ENCODE results near the gene CCDC13. TPM values are rescaled to one million over a fixed set of nuclear protein-coding genes. Genes with fewer than 3 reads are reported as not detected.
A peak's percentile ranks its signal among the peaks of the same experiment; 100 is the strongest.

CCDC13 gene
- total RNA-seq, 2 experiments from 2014 or later, result 0.63 to 0.83 TPM

- H3K9me3 Mint-ChIP-seq, result no peaks in the 10 kb centered on the region
- DNase-seq, result no peak
- no peaks in the 10 kb centered on the region for H3K36me3 Mint-ChIP-seq (ENCODE audit: low read depth)
- no peak overlapping the region for H3K4me3 Mint-ChIP-seq
- CTCF ChIA-PET, result interaction anchor here (2.9 kb wide), 1 partner anchor 13 kb away, joined by 10 read pairs; no protein-coding TSS in a partner anchor
- H3K27me3 Mint-ChIP-seq, result peaks cover 12% of the 10 kb centered on the region
- no peak overlapping the region for H3K27ac Mint-ChIP-seq
- POLR2A ChIA-PET, result no interaction called here
- no peaks in the 10 kb centered on the region for H3K4me1 Mint-ChIP-seq
Measured at GRCh38 chr3:42762046-42762724, 10.9 kb downstream of the CCDC13 start.

- ChIA-PET CTCF (interaction anchor here (1.2 to 6.0 kb wide), 4 partner anchors 8 to 176 kb away, joined by 3 to 57 read pairs (median 4); partner anchors contain the start of gene SEC22C), POLR2A (interaction anchor here (0.9 to 1.4 kb wide), 3 partner anchors 10 to 168 kb away, joined by 3 to 4 read pairs (median 3); partner anchors contain the start of genes CYP8B1 and SS18L2)
- Mint-ChIP-seq H3K27me3 (peaks cover 7% of the 10 kb centered on the region), H3K27ac (no peak overlapping the region), H3K4me1 (peaks cover 12% of the 10 kb centered on the region), H3K4me3 (no peak overlapping the region), H3K36me3 (ENCODE audit: low read depth) (no peaks in the 10 kb centered on the region), H3K9me3 (no peaks in the 10 kb centered on the region)
- DNase-seq, result no peak
Measured at GRCh38 chr3:42758126-42758525, 14.9 kb downstream of the CCDC13 start.

GRCh38 chr3:42756681-42757213, 16.3 kb downstream of the CCDC13 start:
- Mint-ChIP-seq H3K27me3 (peaks cover 7% of the 10 kb centered on the region), H3K4me3 (no peak overlapping the region), H3K9me3 (no peaks in the 10 kb centered on the region), H3K36me3 (ENCODE audit: low read depth) (no peaks in the 10 kb centered on the region), H3K4me1 (peaks cover 16% of the 10 kb centered on the region), H3K27ac (no peak overlapping the region)
- CTCF ChIA-PET, result interaction anchor here (0.7 to 6.0 kb wide), 5 partner anchors 12 to 175 kb away, joined by 3 to 57 read pairs (median 3); partner anchors contain the start of gene SEC22C
- no peak for DNase-seq
- POLR2A ChIA-PET, result no interaction called here

- ChIA-PET POLR2A (interaction anchor here (1.2 kb wide), 1 partner anchor 9 kb away, joined by 5 read pairs; no protein-coding TSS in a partner anchor), CTCF (interaction anchor here (0.6 to 6.0 kb wide), 9 partner anchors 11 to 651 kb away, joined by 3 to 57 read pairs (median 3); no protein-coding TSS in a partner anchor)
- Mint-ChIP-seq H3K36me3 (ENCODE audit: low read depth) (no peaks in the 10 kb centered on the region), H3K9me3 (no peaks in the 10 kb centered on the region), H3K4me3 (no peak overlapping the region), H3K27ac (no peak overlapping the region), H3K27me3 (peaks cover 7% of the 10 kb centered on the region), H3K4me1 (peaks cover 16% of the 10 kb centered on the region)
- peak; percentile 31 for DNase-seq
Measured at GRCh38 chr3:42755681-42756578, 17.1 kb downstream of the CCDC13 start.

GRCh38 chr3:42753757-42754156, 19.3 kb downstream of the CCDC13 start:
- Mint-ChIP-seq H3K9me3 (no peaks in the 10 kb centered on the region), H3K27me3 (peaks cover 7% of the 10 kb centered on the region), H3K36me3 (ENCODE audit: low read depth) (no peaks in the 10 kb centered on the region), H3K4me1 (peaks cover 25% of the 10 kb centered on the region), H3K27ac (no peak overlapping the region), H3K4me3 (no peak overlapping the region)
- peak; percentile 6 for DNase-seq
- CTCF ChIA-PET, result interaction anchor here (6.0 kb wide), 1 partner anchor 9 kb away, joined by 57 read pairs; no protein-coding TSS in a partner anchor
- POLR2A ChIA-PET, result no interaction called here

GRCh38 chr3:42752961-42753360, 20.1 kb downstream of the CCDC13 start:
- POLR2A ChIA-PET, result no interaction called here
- no peaks in the 10 kb centered on the region for H3K9me3 Mint-ChIP-seq
- peak; percentile 5 for DNase-seq
- H3K27me3 Mint-ChIP-seq, result no peaks in the 10 kb centered on the region
- no peaks in the 10 kb centered on the region for H3K36me3 Mint-ChIP-seq (ENCODE audit: low read depth)
- no peak overlapping the region for H3K4me3 Mint-ChIP-seq
- CTCF ChIA-PET, result interaction anchor here (1.0 to 6.0 kb wide), 2 partner anchors 8 to 27 kb away, joined by 4 to 57 read pairs; no protein-coding TSS in a partner anchor
- no peak overlapping the region for H3K27ac Mint-ChIP-seq
- peaks cover 32% of the 10 kb centered on the region for H3K4me1 Mint-ChIP-seq

- Mint-ChIP-seq H3K36me3 (ENCODE audit: low read depth) (no peaks in the 10 kb centered on the region), H3K4me1 (peaks cover 37% of the 10 kb centered on the region), H3K4me3 (no peak overlapping the region), H3K27ac (no peak overlapping the region), H3K9me3 (no peaks in the 10 kb centered on the region), H3K27me3 (no peaks in the 10 kb centered on the region)
- ChIA-PET POLR2A (no interaction called here), CTCF (interaction anchor here (0.7 to 1.0 kb wide), 2 partner anchors 8 to 28 kb away, joined by 3 to 4 read pairs; no protein-coding TSS in a partner anchor)
- DNase-seq, result peak; percentile 12
Measured at GRCh38 chr3:42752441-42752840, 20.6 kb downstream of the CCDC13 start.

GRCh38 chr3:42751609-42752008, 21.4 kb downstream of the CCDC13 start:
- Mint-ChIP-seq H3K27me3 (no peaks in the 10 kb centered on the region), H3K9me3 (no peaks in the 10 kb centered on the region), H3K4me1 (peaks cover 45% of the 10 kb centered on the region), H3K4me3 (no peak overlapping the region), H3K27ac (no peak overlapping the region), H3K36me3 (ENCODE audit: low read depth) (no peaks in the 10 kb centered on the region)
- ChIA-PET POLR2A (no interaction called here), CTCF (interaction anchor here (1.3 to 1.4 kb wide), 2 partner anchors 12 to 14 kb away, joined by 3 read pairs; no protein-coding TSS in a partner anchor)
- DNase-seq, result peak; percentile 8

GRCh38 chr3:42750834-42751233, 22.2 kb downstream of the CCDC13 start:
- Mint-ChIP-seq H3K4me3 (no peak overlapping the region), H3K36me3 (ENCODE audit: low read depth) (no peaks in the 10 kb centered on the region), H3K27ac (no peak overlapping the region), H3K27me3 (no peaks in the 10 kb centered on the region), H3K9me3 (no peaks in the 10 kb centered on the region), H3K4me1 (peaks cover 52% of the 10 kb centered on the region)
- ChIA-PET CTCF (interaction anchor here (1.0 to 1.4 kb wide), 4 partner anchors 12 to 249 kb away, joined by 3 to 5 read pairs (median 4); partner anchors contain the start of gene VIPR1), POLR2A (no interaction called here)
- DNase-seq, result peak; percentile 6

GRCh38 chr3:42749753-42750231, 23.3 kb downstream of the CCDC13 start:
- CTCF ChIA-PET, result interaction anchor here (0.7 to 2.6 kb wide), 6 partner anchors 9 to 248 kb away, joined by 3 to 10 read pairs (median 5); partner anchors contain the start of gene VIPR1
- Mint-ChIP-seq H3K9me3 (no peaks in the 10 kb centered on the region), H3K4me1 (peaks cover 48% of the 10 kb centered on the region), H3K27ac (no peak overlapping the region), H3K27me3 (no peaks in the 10 kb centered on the region), H3K36me3 (ENCODE audit: low read depth) (no peaks in the 10 kb centered on the region), H3K4me3 (no peak overlapping the region)
- POLR2A ChIA-PET, result no interaction called here
- DNase-seq, result no peak

GRCh38 chr3:42749025-42749752, 23.9 kb downstream of the CCDC13 start:
- Mint-ChIP-seq H3K27ac (peak overlapping the region; percentile 19), H3K36me3 (ENCODE audit: low read depth) (no peaks in the 10 kb centered on the region), H3K4me3 (no peak overlapping the region), H3K4me1 (peaks cover 50% of the 10 kb centered on the region), H3K9me3 (no peaks in the 10 kb centered on the region), H3K27me3 (no peaks in the 10 kb centered on the region)
- ChIA-PET CTCF (interaction anchor here (0.7 to 2.6 kb wide), 6 partner anchors 9 to 132 kb away, joined by 3 to 10 read pairs (median 4); no protein-coding TSS in a partner anchor), POLR2A (no interaction called here)
- DNase-seq, result peak; percentile 13

- ChIA-PET CTCF (interaction anchor here (0.6 to 6.1 kb wide), 10 partner anchors 8 to 229 kb away, joined by 3 to 57 read pairs (median 3); partner anchors contain the start of genes NKTR and SEC22C), POLR2A (interaction anchor here (1.2 to 2.6 kb wide), 4 partner anchors 8 to 157 kb away, joined by 4 to 9 read pairs (median 6); partner anchors contain the start of genes NKTR and SS18L2)
- Mint-ChIP-seq H3K36me3 (ENCODE audit: low read depth) (no peaks in the 10 kb centered on the region), H3K4me3 (no peak overlapping the region), H3K9me3 (no peaks in the 10 kb centered on the region), H3K27ac (peak overlapping the region; percentile 70), H3K27me3 (no peaks in the 10 kb centered on the region), H3K4me1 (peaks cover 43% of the 10 kb centered on the region)
- DNase-seq, result peak; percentile 63
Measured at GRCh38 chr3:42747581-42747980, 25.5 kb downstream of the CCDC13 start.
